Activated CD8-positive, alpha-beta memory T cell treated with anti-CD3 and anti-CD28 coated beads, Interleukin-2, amount 50 U/mL, for 1 hour (primary cell): Measurements from ENCODE around the gene MIEF1.

Experiments
- DNase-seq: peaks from one replicate; pipeline ENCODE4 v3.0.0-alpha.2; 2020; ENCODE audit errors: extremely low read depth

Gene MIEF1

GRCh38 chr22:39528080-39528661 is 26.1 kb downstream of the MIEF1 start:
- DNase-seq: no peak

- DNase-seq: peak; percentile 70
Measured at GRCh38 chr22:39528681-39529486, 26.8 kb downstream of the MIEF1 start.

GRCh38 chr22:39529487-39529851 is 27.4 kb downstream of the MIEF1 start:
- no peak for DNase-seq

GRCh38 chr22:39530116-39530515 is 28.0 kb downstream of the MIEF1 start:
- DNase-seq: no peak

GRCh38 chr22:39530692-39531331 is 28.7 kb downstream of the MIEF1 start:
- no peak for DNase-seq

- peak; percentile 97 for DNase-seq
Measured at GRCh38 chr22:39532215-39533073, 30.4 kb downstream of the MIEF1 start, which contains the start of gene RPS19BP1. TSS of gene RPS19BP1 (minus strand) at chr22:39532748. CDS start at chr22:39532738, 10 bp downstream.

- no peak for DNase-seq
Measured at GRCh38 chr22:39534092-39534506, 32.0 kb downstream of the MIEF1 start.

GRCh38 chr22:39534591-39535356 is 32.7 kb downstream of the MIEF1 start:
- no peak for DNase-seq

- DNase-seq: no peak
Measured at GRCh38 chr22:39535357-39535725, 33.3 kb downstream of the MIEF1 start.

- no peak for DNase-seq
Measured at GRCh38 chr22:39535831-39536449, 33.9 kb downstream of the MIEF1 start.

GRCh38 chr22:39536711-39537110 is 34.6 kb downstream of the MIEF1 start:
- no peak for DNase-seq

- DNase-seq: no peak
Measured at GRCh38 chr22:39537975-39538374, 35.9 kb downstream of the MIEF1 start.

GRCh38 chr22:39543095-39543494 is 41.0 kb downstream of the MIEF1 start:
- no peak for DNase-seq

- no peak for DNase-seq
Measured at GRCh38 chr22:39545386-39546365, 43.6 kb downstream of the MIEF1 start.

- DNase-seq: no peak
Measured at GRCh38 chr22:39546889-39547586, 44.9 kb downstream of the MIEF1 start.

- DNase-seq: no peak
Measured at GRCh38 chr22:39547587-39547947, 45.5 kb downstream of the MIEF1 start.

- no peak for DNase-seq
Measured at GRCh38 chr22:39553429-39553828, 51.3 kb downstream of the MIEF1 start.

- no peak for DNase-seq
Measured at GRCh38 chr22:39554151-39554550, 52.1 kb downstream of the MIEF1 start.
